K562 (cell line): Measurements from ENCODE around the gene CNPY3. TPM values are rescaled to one million over a fixed set of nuclear protein-coding genes. Genes with fewer than 3 reads are reported as not detected.
A peak's percentile ranks its signal among the peaks of the same experiment; 100 is the strongest.

Source experiments
- ADNP ChIP-seq: fragments of 200-800 bp; sonication (Bioruptor generic); IDR thresholded peaks from 2 replicates; pipeline ENCODE4 v1.6.1; 2016; ENCODE audit warnings: missing genetic modification characterization, missing compliant biosample characterization
- ARID1B ChIP-seq: fragments of 450-650 bp; IDR thresholded peaks from 2 replicates; pipeline ENCODE4 v1.6.1; 2016; ENCODE audit warnings: antibody characterized with exemption, mild to moderate bottlenecking, inconsistent platforms
- BCOR ChIP-seq: fragments of 450-650 bp; IDR thresholded peaks from 2 replicates; pipeline ENCODE4 v1.6.1; 2016
- C11orf30 ChIP-seq: fragments of 450-650 bp; IDR thresholded peaks from 2 replicates; pipeline ENCODE4 v1.6.1; 2016; ENCODE audit warnings: low read depth, mild to moderate bottlenecking
- EP300 ChIP-seq: IDR thresholded peaks from 2 replicates; pipeline ENCODE4 v1.6.1; 2012; ENCODE audit warnings: low read length, improper control_type of control experiment
- GATAD2B ChIP-seq: fragments of 450-650 bp; IDR thresholded peaks from 2 replicates; pipeline ENCODE4 v1.6.1; 2017; ENCODE audit warnings: mild to moderate bottlenecking, borderline replicate concordance
- HDAC2 ChIP-seq: fragments of 450-650 bp; IDR thresholded peaks from 2 replicates; pipeline ENCODE4 v1.6.1; 2016; ENCODE audit warnings: mild to moderate bottlenecking
- KDM1A ChIP-seq, 2 experiments: fragments of 450-650 bp; IDR thresholded peaks; 2 replicates each; pipeline ENCODE4 v1.6.1; 2016; ENCODE audit warnings: mild to moderate bottlenecking in 2 of 2
- LCOR ChIP-seq: sonication (generic); formaldehyde crosslinking; IDR thresholded peaks from 2 replicates; pipeline ENCODE4 v1.8.0; 2022; ENCODE audit warnings: mild to moderate bottlenecking, missing genetic modification reagents
- MAFF ChIP-seq: IDR thresholded peaks from 2 replicates; pipeline ENCODE4 v1.6.1; 2012; ENCODE audit warnings: low read length, improper control_type of control experiment
- MAFG ChIP-seq: fragments of 450-650 bp; conservative IDR thresholded peaks from 2 replicates; pipeline ENCODE4 v1.6.1; 2016; ENCODE audit warnings: missing genetic modification characterization, missing compliant biosample characterization
- MEF2D ChIP-seq: conservative IDR thresholded peaks from 2 replicates; pipeline ENCODE4 v1.6.1; 2016; ENCODE audit warnings: low read depth, missing genetic modification characterization, missing compliant biosample characterization
- MEIS2 ChIP-seq: fragments of 450-650 bp; IDR thresholded peaks from 2 replicates; pipeline ENCODE4 v1.6.1; 2014; ENCODE audit warnings: mild to moderate bottlenecking; ENCODE audit not compliant: partially characterized antibody
- MTF1 ChIP-seq: fragments of 250-450 bp; sonication (Bioruptor Pico); IDR thresholded peaks from 2 replicates; pipeline ENCODE4 v1.9.0; 2021; ENCODE audit warnings: moderate library complexity, mild to moderate bottlenecking, inconsistent platforms, borderline replicate concordance
- RCOR1 ChIP-seq, 2 experiments: IDR thresholded peaks; 2 replicates each; pipeline ENCODE4 v1.6.1; 2012; ENCODE audit warnings: low read depth in 2 of 2, low read length in 2 of 2, borderline replicate concordance in 1 of 2, improper control_type of control experiment in 1 of 2
- SAFB ChIP-seq: fragments of 200-400 bp; formaldehyde crosslinking; IDR thresholded peaks from 2 replicates; pipeline ENCODE4 v1.6.1; 2017; ENCODE audit warnings: low read depth, low read length, borderline replicate concordance
- SMARCB1 ChIP-seq: IDR thresholded peaks from 2 replicates; pipeline ENCODE4 v1.6.1; 2011; ENCODE audit warnings: improper control_type of control experiment, low read depth; ENCODE audit not compliant: insufficient read length
- SOX6 ChIP-seq: fragments of 450-650 bp; IDR thresholded peaks from 2 replicates; pipeline ENCODE4 v1.6.1; 2014; ENCODE audit warnings: mild to moderate bottlenecking
- TCF3 ChIP-seq: sonication (generic); formaldehyde crosslinking; IDR thresholded peaks from 2 replicates; pipeline ENCODE4 v1.4.0; 2020; ENCODE audit warnings: mild to moderate bottlenecking, missing genetic modification reagents
- ZNF316 ChIP-seq: fragments of 450-650 bp; IDR thresholded peaks from 2 replicates; pipeline ENCODE4 v1.6.1; 2016
- ZNF785 ChIP-seq: fragments of 250-450 bp; sonication (Bioruptor Pico); IDR thresholded peaks from 2 replicates; pipeline ENCODE4 v1.4.0; 2020; ENCODE audit warnings: mild to moderate bottlenecking
- polyA plus RNA-seq, 8 experiments: library from polyadenylated mRNA; depleted of rRNA in 4 of 8; stranded (reverse) in 5 of 8; unstranded in 3 of 8; fragments of >200 nt; fragmentation: Nextera tagmentation in 2 of 8; fragmentation: Illumina TruSeq in 1 of 8; extraction: Ambion mirVana in 2 of 8; extraction: Trizol in 1 of 8; gene quantifications; 2 replicates each; pipeline versions ENCODE4 v1.2.1 to v1.2.3, GENCODE V29; 2011 to 2014; ENCODE audit warnings: inconsistent platforms in 1 of 8, missing spikeins in 1 of 8
- total RNA-seq, 7 experiments: library from RNA; depleted of rRNA in 6 of 7; stranded (reverse); fragments of >200 nt in 6 of 7; fragmentation: Illumina TruSeq in 2 of 7; extraction: Trizol in 2 of 7; gene quantifications; 2 replicates each; pipeline versions ENCODE4 v1.2.1 to v1.2.3, GENCODE V29; 2011 to 2021; ENCODE audit warnings: low replicate concordance in 1 of 7
- TF ChIP-seq, protein P1 (sequence below): sonication (generic); formaldehyde crosslinking; IDR thresholded peaks from 2 replicates; pipeline ENCODE4 v1.8.0; 2023; ENCODE audit warnings: mild to moderate bottlenecking, missing genetic modification reagents
- TF ChIP-seq, protein P2 (sequence below): fragments of 150-350 bp; conservative IDR thresholded peaks from 2 replicates; pipeline ENCODE4 v1.6.1; 2014; ENCODE audit warnings: low read length

CNPY3 gene
- total and polyA plus RNA-seq, 9 of the 15 experiments (the other 6 are each of a cell fraction or from before 2014, with no cell fraction given) = 2.4 to 37.4 (median 21.2) TPM

DNA sequence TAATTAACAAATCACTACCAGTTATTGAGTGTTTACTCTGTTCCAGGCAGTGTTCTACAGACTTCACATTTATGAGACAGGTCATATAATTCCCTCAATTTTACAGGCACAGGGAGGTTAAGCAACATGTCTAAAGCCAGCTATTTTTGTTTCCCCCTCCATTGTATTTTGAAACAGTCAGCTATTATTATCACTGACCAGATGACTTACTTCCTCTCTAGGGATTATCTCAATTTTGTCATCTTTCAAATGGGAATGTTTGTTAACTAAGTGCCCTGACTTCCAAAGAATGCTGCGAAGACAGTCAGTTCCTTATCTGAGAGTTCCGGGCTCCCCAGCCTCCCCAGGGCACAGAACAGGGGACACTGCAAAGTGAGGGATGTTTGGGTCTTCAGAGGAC lies 5.6 kb upstream of the CNPY3 start (continued):
- TF ChIP-seq, protein P1, sequence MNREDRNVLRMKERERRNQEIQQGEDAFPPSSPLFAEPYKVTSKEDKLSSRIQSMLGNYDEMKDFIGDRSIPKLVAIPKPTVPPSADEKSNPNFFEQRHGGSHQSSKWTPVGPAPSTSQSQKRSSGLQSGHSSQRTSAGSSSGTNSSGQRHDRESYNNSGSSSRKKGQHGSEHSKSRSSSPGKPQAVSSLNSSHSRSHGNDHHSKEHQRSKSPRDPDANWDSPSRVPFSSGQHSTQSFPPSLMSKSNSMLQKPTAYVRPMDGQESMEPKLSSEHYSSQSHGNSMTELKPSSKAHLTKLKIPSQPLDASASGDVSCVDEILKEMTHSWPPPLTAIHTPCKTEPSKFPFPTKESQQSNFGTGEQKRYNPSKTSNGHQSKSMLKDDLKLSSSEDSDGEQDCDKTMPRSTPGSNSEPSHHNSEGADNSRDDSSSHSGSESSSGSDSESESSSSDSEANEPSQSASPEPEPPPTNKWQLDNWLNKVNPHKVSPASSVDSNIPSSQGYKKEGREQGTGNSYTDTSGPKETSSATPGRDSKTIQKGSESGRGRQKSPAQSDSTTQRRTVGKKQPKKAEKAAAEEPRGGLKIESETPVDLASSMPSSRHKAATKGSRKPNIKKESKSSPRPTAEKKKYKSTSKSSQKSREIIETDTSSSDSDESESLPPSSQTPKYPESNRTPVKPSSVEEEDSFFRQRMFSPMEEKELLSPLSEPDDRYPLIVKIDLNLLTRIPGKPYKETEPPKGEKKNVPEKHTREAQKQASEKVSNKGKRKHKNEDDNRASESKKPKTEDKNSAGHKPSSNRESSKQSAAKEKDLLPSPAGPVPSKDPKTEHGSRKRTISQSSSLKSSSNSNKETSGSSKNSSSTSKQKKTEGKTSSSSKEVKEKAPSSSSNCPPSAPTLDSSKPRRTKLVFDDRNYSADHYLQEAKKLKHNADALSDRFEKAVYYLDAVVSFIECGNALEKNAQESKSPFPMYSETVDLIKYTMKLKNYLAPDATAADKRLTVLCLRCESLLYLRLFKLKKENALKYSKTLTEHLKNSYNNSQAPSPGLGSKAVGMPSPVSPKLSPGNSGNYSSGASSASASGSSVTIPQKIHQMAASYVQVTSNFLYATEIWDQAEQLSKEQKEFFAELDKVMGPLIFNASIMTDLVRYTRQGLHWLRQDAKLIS (CRISPR knock-in tag) = no peak
- peak; percentile 89 for TF ChIP-seq BCOR
- no peak for TF ChIP-seq MEIS2
- peak; percentile 76 for TF ChIP-seq ADNP (tag)
- TF ChIP-seq ZNF316 = peak; percentile 88
- peak; percentile 48; the same call in 1 of the 2 replicates for TF ChIP-seq ARID1B
- peak; percentile 71 for TF ChIP-seq C11orf30
- peak; percentile 57 for TF ChIP-seq MAFG
- TF ChIP-seq, protein P2, sequence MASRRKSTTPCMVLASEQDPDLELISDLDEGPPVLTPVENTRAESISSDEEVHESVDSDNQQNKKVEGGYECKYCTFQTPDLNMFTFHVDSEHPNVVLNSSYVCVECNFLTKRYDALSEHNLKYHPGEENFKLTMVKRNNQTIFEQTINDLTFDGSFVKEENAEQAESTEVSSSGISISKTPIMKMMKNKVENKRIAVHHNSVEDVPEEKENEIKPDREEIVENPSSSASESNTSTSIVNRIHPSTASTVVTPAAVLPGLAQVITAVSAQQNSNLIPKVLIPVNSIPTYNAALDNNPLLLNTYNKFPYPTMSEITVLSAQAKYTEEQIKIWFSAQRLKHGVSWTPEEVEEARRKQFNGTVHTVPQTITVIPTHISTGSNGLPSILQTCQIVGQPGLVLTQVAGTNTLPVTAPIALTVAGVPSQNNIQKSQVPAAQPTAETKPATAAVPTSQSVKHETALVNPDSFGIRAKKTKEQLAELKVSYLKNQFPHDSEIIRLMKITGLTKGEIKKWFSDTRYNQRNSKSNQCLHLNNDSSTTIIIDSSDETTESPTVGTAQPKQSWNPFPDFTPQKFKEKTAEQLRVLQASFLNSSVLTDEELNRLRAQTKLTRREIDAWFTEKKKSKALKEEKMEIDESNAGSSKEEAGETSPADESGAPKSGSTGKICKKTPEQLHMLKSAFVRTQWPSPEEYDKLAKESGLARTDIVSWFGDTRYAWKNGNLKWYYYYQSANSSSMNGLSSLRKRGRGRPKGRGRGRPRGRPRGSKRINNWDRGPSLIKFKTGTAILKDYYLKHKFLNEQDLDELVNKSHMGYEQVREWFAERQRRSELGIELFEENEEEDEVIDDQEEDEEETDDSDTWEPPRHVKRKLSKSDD = no peak
- TF ChIP-seq SMARCB1 = no peak
- TF ChIP-seq HDAC2 = peak; percentile 76
- peak in 1 of 2 experiments; percentile 42; a peak in 1 of 4 replicates for TF ChIP-seq RCOR1 (IDR thresholded peaks at IDR 0.05; ENCODE audit: borderline replicate concordance in 1 of 2, low read depth in 2 of 2, low read length in 2 of 2)
- peak; percentile 68 for TF ChIP-seq SOX6
- 0 out of 2 replicates have a peak, but pooled peaks have one; percentile 7 for TF ChIP-seq LCOR (CRISPR knock-in tag)
- TF ChIP-seq SAFB = no peak
- TF ChIP-seq EP300 = no peak
- peak; percentile 39 to 51; a peak in 2 of 4 replicates for TF ChIP-seq KDM1A (IDR thresholded peaks at IDR 0.05)
- TF ChIP-seq ZNF785 = no peak
- peak; percentile 39; the same call in 1 of the 2 replicates for TF ChIP-seq MAFF
- peak; percentile 37; the same call in 1 of the 2 replicates for TF ChIP-seq TCF3 (CRISPR knock-in tag)
- peak; percentile 87 for TF ChIP-seq MEF2D (tag)
- no peak for TF ChIP-seq MTF1
- TF ChIP-seq GATAD2B = no peak
- TF ChIP-seq, all 486 proteins: peak for 23
